ENCODE results near the gene ROBO1. TPM values are rescaled to one million over a fixed set of nuclear protein-coding genes. Genes with fewer than 3 reads are reported as not detected.
A peak's percentile ranks its signal among the peaks of the same experiment; 100 is the strongest.

ROBO1 gene
- total RNA-seq, 2 donors from 2014 or later, result 7.6 to 19.7 TPM

DNA sequence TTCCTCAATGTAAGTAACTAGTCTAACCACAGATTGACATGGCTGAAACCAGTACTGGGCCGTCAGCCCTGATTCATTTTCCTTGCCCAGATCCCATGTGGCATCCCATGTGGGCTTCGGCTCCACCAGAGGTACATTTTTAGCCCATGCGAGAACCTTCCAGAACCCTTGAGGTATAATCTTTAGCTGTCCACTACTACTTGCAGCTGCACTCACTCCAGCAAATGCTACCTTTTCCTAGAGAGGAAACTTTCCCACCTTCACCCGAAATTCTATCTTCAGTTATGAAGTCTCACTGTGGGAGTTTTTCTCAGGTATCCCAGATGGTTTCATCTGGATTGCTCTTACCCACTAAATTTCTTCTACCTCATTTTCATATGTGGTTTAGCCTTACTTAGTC, 907.2 kb downstream of the ROBO1 start:
- no peaks in the 10 kb centered on the region for H3K36me3 ChIP-seq
- TF ChIP-seq, protein P1, sequence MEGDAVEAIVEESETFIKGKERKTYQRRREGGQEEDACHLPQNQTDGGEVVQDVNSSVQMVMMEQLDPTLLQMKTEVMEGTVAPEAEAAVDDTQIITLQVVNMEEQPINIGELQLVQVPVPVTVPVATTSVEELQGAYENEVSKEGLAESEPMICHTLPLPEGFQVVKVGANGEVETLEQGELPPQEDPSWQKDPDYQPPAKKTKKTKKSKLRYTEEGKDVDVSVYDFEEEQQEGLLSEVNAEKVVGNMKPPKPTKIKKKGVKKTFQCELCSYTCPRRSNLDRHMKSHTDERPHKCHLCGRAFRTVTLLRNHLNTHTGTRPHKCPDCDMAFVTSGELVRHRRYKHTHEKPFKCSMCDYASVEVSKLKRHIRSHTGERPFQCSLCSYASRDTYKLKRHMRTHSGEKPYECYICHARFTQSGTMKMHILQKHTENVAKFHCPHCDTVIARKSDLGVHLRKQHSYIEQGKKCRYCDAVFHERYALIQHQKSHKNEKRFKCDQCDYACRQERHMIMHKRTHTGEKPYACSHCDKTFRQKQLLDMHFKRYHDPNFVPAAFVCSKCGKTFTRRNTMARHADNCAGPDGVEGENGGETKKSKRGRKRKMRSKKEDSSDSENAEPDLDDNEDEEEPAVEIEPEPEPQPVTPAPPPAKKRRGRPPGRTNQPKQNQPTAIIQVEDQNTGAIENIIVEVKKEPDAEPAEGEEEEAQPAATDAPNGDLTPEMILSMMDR (IDR thresholded peaks at IDR 0.05), result no peak

GRCh38 chr3:78858910-78859309, 908.9 kb downstream of the ROBO1 start:
- DNase-seq (ENCODE audit: low spot score), result no peak
- Histone ChIP-seq H3K27ac (no peak overlapping the region), H3K4me1 (no peaks in the 10 kb centered on the region), H3K36me3 (no peaks in the 10 kb centered on the region), H3K9me3 (no peaks in the 10 kb centered on the region), H3K27me3 (no peaks in the 10 kb centered on the region), H3K4me3 (no peak overlapping the region)
- TF ChIP-seq, protein P1 (IDR thresholded peaks at IDR 0.05), result no peak

More for the DNA sequence above, 907.2 kb downstream of the ROBO1 start:
- Histone ChIP-seq H3K27me3 (no peaks in the 10 kb centered on the region), H3K9me3 (no peaks in the 10 kb centered on the region), H3K4me1 (no peaks in the 10 kb centered on the region), H3K27ac (no peak overlapping the region), H3K4me3 (no peak overlapping the region)
- DNase-seq (ENCODE audit: low spot score), result no peak

DNA sequence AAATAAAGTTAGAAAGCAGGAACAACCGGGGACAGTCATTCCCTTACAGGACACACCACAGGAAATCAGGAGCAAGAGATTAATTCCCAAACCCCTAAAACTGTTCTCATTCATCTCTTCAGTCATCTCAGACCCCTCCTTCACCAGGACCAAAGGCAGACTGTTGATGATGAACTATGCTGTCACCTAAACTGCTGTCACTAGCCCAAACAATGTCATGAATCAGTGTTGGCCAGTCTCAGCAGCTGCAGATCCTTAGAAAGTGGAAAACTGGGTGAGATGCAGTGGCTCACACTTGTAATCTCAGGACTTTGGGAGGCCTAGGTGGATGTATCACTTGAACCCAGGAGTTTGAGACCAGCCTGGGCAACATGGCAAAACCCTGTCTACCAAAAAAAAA, 909.6 kb downstream of the ROBO1 start:
- H3K4me3 ChIP-seq, result no peak overlapping the region
- no peaks in the 10 kb centered on the region for H3K9me3 ChIP-seq
- DNase-seq (ENCODE audit: low spot score), result no peak
- H3K27ac ChIP-seq, result peak overlapping the region in 1 of 2 donors; percentile 20
- H3K27me3 ChIP-seq, result no peaks in the 10 kb centered on the region
- no peaks in the 10 kb centered on the region for H3K36me3 ChIP-seq
- TF ChIP-seq, protein P1 (IDR thresholded peaks at IDR 0.05), result no peak
- no peaks in the 10 kb centered on the region for H3K4me1 ChIP-seq

DNA sequence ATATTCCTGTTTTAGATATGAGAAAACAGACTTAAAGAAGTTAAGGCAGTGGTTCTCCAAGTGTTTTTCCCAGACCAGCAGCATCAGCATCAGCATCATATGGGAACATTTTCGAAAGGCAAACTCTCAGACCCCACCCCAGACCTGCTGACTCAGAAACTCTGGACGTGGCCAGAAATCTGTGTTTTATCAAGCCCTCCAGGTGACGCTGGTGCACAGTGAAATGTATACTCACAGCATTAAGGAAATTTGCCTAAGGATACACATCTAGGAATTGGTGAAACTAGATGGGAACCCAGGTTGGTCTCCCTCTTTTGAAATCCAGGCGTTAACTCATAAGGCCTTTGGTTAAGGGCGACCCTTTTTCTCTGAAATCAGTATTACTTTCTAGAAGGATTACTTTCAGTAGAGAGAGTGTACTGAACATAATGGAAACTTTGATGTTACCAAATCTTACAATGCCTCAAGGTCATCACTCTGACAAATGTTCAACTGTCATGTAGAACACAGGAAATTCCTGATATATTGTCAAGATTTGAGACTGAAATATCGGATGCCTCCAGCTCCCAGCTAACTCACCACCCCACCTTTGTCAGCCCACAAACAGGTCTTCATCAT, 910.2 kb downstream of the ROBO1 start:
- TF ChIP-seq, protein P1 (IDR thresholded peaks at IDR 0.05), result no peak

DNA sequence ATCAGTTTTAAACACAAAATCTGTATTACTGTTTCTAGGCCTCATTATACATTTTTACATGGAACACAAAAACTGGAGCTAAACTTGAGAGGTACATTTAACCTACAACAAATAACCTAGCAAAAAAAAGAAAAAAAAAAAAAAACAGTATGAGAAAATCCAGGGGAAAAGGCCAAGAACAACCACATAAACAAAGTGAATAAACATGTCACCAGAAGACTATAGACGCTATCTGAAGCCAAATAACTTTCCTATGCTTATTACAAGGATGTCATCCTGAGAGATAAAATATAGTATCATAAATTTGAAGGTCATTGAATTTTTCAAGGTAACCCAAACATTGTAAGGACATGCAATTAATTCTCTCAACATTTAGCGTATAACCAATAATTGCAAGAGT, 911.6 kb downstream of the ROBO1 start:
- DNase-seq (ENCODE audit: low spot score), result no peak
- TF ChIP-seq, protein P1 (IDR thresholded peaks at IDR 0.05), result no peak
- Histone ChIP-seq H3K36me3 (no peaks in the 10 kb centered on the region), H3K27ac (no peak overlapping the region), H3K4me3 (no peak overlapping the region), H3K27me3 (no peaks in the 10 kb centered on the region), H3K4me1 (no peaks in the 10 kb centered on the region), H3K9me3 (no peaks in the 10 kb centered on the region)

More for the DNA sequence above, 910.2 kb downstream of the ROBO1 start:
- Histone ChIP-seq H3K27me3 (no peaks in the 10 kb centered on the region), H3K4me3 (no peak overlapping the region), H3K9me3 (no peaks in the 10 kb centered on the region), H3K4me1 (no peaks in the 10 kb centered on the region), H3K36me3 (no peaks in the 10 kb centered on the region), H3K27ac (peak overlapping the region in 1 of 2 donors; percentile 20)
- no peak for DNase-seq (ENCODE audit: low spot score)

- H3K27me3 ChIP-seq, result no peaks in the 10 kb centered on the region
- H3K4me1 ChIP-seq, result no peaks in the 10 kb centered on the region
- H3K27ac ChIP-seq, result no peak overlapping the region
- no peaks in the 10 kb centered on the region for H3K9me3 ChIP-seq
- TF ChIP-seq, protein P1 (IDR thresholded peaks at IDR 0.05), result no peak
- H3K4me3 ChIP-seq, result no peak overlapping the region
- no peak for DNase-seq (ENCODE audit: low spot score)
- H3K36me3 ChIP-seq, result no peaks in the 10 kb centered on the region
Measured at GRCh38 chr3:78855190-78855589, 912.6 kb downstream of the ROBO1 start.

All from right atrium auricular region (tissue), 2 donors.